ENCODE data around the gene LTBP1.

Gene LTBP1

GRCh38 chr2:33236482-33237385 lies 290.0 kb downstream of the LTBP1 start:
- no peak for DNase-seq

GRCh38 chr2:33238111-33238510 lies 291.4 kb downstream of the LTBP1 start:
- DNase-seq = no peak

GRCh38 chr2:33240178-33240577 lies 293.4 kb downstream of the LTBP1 start:
- no peak for DNase-seq

- DNase-seq = peak; percentile 22
These were observed 294.3 kb downstream of the LTBP1 start for GRCh38 chr2:33241072-33241471.

GRCh38 chr2:33241581-33241980 lies 294.8 kb downstream of the LTBP1 start:
- no peak for DNase-seq

- DNase-seq = peak; percentile 23
These were observed 296.1 kb downstream of the LTBP1 start for GRCh38 chr2:33242845-33243244.

GRCh38 chr2:33246432-33246831 lies 299.7 kb downstream of the LTBP1 start:
- no peak for DNase-seq

- DNase-seq = no peak
These were observed 300.6 kb downstream of the LTBP1 start for GRCh38 chr2:33247365-33247764.

- DNase-seq = no peak
These were observed 303.8 kb downstream of the LTBP1 start for GRCh38 chr2:33250417-33251029.

GRCh38 chr2:33256162-33256755 lies 309.5 kb downstream of the LTBP1 start:
- no peak for DNase-seq

- DNase-seq = no peak
These were observed 311.6 kb downstream of the LTBP1 start for GRCh38 chr2:33258387-33258786.

GRCh38 chr2:33262097-33262496 lies 315.3 kb downstream of the LTBP1 start:
- no peak for DNase-seq

GRCh38 chr2:33264766-33265165 lies 318.0 kb downstream of the LTBP1 start:
- no peak for DNase-seq

- DNase-seq = no peak
These were observed 319.0 kb downstream of the LTBP1 start for GRCh38 chr2:33265584-33266338.

- DNase-seq = peak; percentile 5
These were observed 319.7 kb downstream of the LTBP1 start for GRCh38 chr2:33266467-33266866.

GRCh38 chr2:33267043-33267442 lies 320.3 kb downstream of the LTBP1 start:
- no peak for DNase-seq

GRCh38 chr2:33267756-33268155 lies 321.0 kb downstream of the LTBP1 start:
- peak; percentile 28 for DNase-seq

- DNase-seq = no peak
These were observed 321.6 kb downstream of the LTBP1 start for GRCh38 chr2:33268246-33268831.

GRCh38 chr2:33272001-33272400 lies 325.2 kb downstream of the LTBP1 start:
- DNase-seq = peak; percentile 23

- no peak for DNase-seq
These were observed 326.7 kb downstream of the LTBP1 start for GRCh38 chr2:33273479-33273878.

GRCh38 chr2:33274524-33274923 lies 327.8 kb downstream of the LTBP1 start:
- DNase-seq = no peak

- no peak for DNase-seq
These were observed 329.1 kb downstream of the LTBP1 start for GRCh38 chr2:33275689-33276444.
